ENCODE results near the gene GARRE1.
"Not testable (repeated sequence)": the region's sequence is repeated elsewhere in the genome, so short reads cannot be mapped to it uniquely, and the experiment has no call there.

GARRE1 gene

DNA sequence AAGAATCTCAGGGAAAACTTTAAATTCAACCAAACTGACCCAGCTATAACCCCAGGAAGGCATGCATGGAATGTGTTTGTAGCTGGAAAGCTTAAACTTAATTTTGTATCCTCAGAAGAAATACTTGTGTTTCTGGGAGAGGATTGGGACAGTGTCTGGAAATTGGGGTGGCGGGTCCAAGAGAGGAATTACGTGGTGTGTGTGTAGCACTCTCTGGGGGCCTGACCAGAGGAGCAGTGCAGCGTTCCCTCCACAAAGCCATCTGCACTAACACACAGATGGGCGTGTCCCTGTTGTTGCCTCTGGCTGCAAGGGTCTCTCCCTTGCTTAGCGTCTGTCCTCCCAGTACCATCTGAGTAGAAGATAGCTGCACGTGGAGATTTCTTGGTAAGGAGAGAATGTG, 6.4 kb downstream of the GARRE1 start:
- DNase-seq = no peak

DNA sequence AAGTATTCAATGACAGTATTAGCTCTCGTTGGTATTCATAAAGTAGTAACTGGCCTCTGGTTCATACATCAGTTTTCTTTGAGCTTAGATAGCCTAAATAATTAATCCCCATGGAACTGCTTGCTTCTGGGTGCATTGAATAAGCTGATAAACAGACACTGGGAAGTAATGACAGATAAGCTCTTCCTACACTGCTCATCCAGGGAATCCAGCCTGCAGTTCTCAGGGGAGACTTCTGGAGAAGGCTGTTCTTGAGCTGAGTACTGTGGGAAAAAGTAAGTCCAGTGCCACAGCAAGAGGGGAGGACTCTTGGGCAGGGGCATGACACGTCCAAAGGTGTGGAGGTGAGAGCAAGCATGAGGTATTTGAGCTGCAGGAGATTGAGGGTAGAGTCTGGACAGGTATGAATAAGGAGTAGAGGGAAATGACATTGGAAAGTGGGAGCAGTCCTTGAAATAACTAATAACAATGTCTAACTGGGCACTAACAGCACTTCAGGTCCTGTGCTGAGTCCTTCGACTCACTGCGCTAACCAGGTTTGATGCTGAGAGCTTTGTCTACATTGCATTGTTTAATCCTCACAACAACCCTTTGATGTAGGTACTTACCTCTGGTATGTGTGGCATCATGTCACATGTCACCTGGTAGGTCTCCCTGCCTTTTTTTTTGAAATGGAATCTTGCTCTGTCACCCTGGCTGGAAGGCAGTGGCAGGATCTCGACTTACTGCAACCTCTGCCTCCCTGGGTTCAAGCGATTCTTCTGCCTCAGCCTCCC, 7.2 kb downstream of the GARRE1 start:
- no peak for DNase-seq

DNA sequence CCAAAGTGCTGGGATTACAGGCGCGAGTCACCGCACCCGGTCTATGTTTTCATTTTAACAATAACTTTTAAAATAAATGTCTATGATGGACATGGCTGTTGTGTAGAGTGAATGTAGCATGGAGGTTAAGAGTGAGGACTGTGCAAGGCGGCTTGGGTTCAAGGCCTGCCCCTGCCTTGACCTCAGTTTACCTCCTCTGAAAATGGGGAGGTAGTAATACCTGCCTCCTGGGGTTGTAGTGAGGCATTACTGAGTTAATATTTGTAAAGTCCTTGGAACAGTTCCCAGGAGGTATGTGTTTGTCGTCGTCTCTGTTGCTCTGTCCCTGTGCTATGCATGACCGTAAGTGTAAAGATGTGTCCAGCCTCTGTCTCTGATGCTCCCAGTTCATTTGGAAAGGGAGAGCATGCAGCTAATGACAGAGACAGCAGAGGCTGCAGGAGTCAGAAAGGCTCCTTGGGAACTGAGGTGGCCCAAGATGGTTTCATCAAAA, 9.4 kb downstream of the GARRE1 start:
- no peak for DNase-seq

DNA sequence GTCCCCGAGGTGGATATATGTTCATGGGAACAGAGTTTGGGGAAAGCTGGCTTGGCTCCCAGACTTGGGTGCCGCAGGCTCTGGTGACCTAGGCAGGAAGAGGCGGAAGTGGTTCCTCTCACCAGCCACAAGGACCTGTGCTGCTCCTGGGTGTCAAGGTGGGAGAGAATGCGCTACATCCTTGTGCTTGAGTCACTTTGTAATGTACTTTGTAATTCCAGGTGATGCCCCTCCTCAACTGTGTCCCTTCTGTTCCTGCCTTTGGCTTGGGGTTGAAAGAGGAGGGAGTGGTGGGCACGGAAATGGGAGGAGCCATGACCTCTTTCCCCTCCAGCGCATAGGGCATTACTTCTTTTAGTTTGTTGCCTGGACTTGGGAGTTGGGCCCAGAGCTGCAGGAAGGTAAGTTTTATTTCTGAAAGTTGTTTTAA, 10.9 kb downstream of the GARRE1 start:
- no peak for DNase-seq

DNA sequence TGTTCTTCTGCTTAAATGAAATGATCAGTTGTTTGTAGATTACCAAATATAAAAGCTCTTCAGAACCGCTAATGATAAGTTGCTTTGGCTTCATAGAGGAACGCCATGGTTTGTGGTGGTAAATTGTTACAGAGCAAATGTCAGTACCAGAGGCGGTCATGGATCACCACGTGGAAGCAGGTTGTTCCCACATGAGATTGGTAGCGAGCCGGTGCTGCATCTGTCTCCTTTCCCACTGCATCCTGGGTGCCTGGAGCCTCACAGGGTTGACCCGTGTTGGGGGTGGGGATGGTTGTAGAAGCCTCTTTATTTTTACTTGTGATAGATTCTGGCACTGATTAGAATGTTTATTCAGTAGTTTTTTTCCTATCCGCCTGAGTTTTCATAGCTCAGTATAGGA, 14.7 kb downstream of the GARRE1 start:
- peak in 1 of 2 donors; percentile 52 for DNase-seq

DNA sequence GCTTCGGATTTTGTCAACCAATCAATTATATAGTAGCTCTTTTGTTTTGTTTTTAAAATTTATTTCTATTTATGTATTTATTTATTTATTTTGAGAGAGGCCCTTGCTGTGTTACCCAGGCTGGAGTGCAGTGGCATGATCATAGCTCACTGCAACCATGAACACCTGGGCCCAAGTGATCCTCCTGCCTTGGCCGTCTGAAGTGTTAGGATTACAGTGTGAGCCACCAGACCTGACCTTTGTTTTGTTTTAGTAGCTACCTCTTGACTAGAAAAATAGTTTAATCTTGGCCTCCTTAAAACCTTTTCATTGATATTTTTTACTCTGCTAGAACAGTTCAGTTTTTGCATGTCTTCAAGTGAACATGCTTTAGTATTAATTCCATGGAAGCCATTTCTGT, 15.1 kb downstream of the GARRE1 start:
- DNase-seq = no peak

DNA sequence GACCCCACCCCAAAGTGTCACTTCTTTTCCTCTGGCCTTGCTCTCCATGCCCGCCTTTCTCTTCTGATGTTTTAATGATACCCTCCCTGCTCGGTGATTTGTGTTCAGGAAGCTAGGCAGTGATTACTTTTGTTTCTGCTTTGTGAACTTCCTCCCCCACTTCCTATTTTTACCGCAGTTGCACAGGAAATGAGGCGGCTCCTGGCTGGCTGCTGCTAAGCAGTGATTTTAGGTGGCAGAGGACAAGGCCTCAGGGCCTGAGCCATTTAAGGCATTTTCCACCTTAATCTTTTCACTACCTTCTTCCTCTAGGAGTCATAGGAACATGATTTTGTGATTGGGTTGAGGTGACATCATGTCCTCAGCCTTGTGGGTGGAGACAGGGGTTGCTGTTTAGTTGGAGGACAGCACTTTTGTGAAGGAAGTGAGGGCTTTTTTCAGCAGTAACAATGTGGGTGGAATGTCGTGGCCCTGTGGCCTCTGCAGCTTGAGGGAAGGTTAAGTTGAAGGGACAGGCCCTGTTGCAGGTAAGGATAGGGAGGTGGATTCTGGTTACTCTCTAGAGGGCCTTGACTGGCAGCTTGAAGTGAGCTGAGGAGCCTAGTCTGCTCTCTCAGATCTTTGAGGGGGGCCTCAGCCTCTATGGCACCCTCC, 15.7 kb downstream of the GARRE1 start:
- peak; percentile 87 to 89 for DNase-seq

DNA sequence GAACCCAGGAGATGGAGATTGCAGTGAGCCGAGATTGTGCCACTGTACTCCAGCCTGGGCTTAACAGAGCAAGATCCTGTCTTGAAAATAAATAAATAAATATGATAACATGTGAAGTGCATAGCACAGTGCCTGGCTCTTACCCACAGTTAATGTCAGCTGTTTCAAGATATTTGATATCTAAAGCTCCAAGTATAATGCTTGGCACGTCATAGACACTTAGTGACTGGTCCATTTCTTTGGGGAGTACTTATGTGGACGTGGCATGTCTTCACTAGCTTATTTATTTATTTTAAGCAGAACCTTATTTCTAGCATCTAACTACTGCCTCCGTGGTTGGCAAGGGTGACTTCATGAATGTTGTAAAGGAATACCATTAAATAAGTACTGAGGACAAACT, 18.8 kb downstream of the GARRE1 start:
- no peak for DNase-seq

DNA sequence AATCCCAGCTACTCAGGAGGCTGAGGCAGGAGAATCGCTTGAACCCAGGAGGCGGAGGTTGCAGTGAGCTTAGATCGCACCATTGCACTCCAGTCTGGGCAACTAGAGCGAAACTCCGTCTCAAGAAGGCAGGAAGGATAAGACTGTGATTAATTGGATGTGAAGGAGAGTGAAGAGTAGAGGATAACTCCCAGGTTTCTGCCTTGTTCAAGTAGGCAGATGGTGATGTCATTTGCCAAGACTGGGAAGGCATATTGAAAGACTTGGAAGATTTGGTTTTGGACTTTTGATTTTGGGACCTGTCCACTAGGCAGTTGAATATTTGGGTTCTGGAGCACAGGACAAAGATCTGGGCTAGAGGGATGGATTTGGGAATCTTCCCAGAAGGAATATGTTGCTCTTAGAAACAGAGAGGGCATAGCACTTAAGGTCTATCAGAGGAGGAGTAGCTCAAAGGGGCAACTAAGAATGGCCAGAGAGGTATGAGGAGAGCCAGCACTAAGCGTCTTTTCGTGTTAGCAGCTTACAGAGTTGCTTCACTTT, 20.0 kb downstream of the GARRE1 start:
- DNase-seq = no peak

DNA sequence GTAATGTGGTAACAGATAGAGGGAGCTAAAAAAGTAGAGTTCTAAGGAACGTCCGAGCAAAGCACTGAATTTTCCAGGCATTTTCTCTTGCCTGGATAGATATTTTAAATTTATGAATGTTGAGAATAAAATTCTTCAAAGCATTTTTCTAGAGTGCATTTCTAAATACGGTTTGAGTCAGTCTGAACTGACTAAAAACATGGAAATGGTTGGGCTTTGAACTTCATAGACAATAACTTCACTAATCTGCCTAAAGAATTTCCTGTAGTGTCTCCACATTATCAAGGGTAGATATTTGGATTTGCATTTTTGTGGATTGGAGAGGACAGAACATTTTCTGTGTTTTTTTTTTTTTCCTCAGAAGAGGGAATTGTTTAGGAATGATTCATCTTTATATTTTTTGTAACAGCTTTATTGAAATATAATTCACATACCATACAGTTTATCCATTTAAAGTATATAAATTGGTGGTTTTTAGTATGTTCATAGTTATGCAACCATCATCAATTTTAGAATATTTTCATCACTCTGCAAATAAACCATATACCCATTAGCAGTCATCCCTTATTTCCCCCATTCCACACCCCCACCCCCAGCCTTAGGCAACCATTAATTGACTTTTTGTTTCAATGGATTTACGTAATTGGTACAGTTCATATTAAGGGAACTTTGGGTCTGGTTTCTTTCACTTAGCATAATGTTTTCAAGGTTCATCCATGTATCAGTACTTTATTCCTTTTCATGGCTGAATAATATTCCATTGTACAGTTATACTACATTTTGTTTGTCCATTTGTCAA, 20.7 kb downstream of the GARRE1 start:
- DNase-seq = no peak

DNA sequence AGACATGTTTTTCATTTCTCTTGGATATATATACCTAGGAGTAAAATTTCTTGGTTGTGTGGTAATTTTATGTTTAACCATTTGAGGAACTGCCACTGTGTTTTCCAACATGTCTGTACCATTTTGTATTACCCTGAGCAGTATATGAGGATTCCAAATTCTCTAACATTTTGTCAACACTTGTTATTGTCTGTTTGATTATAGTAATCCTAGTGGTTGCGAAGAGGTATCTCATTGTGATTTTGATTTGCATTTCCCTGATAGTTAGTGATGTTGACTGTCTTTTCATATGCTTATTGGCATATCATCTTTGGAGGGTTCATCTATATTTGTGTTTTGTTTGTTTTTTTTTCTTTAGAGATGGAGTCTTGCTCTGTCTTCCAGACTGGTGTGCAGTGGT, 21.4 kb downstream of the GARRE1 start:
- no peak for DNase-seq

DNA sequence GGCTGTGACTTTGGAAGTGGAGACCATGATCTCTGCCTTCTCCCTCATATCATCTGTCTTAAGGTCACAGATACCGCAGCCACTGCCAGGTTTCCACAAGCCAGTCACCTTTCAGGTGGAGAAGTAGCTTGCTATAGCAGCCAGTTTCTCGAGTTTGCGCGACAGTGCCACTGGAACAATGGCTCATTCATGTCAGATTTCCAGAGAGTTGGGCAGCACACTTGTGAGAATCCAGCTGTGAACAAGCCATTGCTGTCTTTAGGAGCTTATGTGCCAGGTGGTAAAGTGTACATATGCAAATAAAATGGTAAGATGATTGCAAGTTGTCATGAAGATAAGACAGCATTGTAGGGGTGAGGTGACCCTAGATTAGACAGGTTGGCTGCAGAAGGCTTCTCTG, 22.3 kb downstream of the GARRE1 start:
- DNase-seq = no peak

DNA sequence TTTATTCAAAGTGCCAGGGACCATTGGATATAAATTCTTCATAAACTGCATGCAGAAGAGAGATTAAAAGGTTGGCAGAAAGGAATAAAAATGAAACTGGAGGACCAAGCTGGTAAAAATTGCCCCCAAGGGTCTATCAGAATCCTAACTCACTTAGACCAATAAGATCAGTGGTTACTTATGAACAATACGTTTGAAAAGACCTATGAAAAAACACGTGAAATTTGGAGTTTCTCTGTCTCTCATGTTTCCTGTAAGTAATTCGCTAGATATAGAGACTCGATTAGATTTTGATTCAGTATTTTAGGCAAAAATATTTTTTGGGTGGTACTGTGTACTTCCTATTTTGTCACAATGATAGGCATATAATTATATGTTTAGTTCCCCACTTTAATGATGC, 22.9 kb downstream of the GARRE1 start:
- DNase-seq = no peak

DNA sequence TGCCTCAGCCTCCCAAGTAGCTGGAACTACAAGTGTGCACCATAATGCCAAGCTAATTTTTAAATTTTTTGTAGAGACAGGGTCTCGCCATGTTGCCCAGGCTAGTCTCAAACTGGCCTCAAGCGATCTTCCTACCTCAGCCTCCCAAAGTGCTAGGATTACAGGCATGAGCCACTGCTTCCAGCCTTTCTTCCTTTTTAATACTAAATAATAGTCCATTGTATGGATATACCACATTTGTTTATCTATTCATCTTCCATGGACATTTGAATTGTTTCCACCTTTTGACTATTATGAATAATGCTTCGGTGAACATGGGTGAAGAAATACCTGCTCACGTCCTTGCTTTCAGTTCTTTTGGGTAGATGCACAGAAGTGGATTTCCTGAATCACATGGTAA, 24.4 kb downstream of the GARRE1 start:
- no peak for DNase-seq

DNA sequence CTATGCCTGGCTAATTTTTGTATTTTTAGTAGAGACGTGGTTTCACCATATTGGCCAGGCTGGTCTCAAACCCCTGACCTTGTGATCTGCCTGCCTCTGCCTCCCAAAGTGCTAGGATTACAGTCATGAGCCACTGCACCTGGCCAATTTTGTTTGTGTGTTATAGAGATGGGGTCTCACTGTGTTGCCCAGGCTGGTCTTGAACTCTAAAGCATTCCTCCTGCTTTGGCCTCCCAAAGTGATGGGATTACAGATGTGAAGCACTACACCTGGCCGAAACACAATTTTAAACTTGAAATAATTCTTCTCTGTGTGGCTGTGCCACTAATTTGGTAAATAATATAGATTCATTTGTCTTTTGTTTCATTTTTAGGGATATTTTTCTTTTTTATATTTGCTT, 27.1 kb downstream of the GARRE1 start:
- not testable (repeated sequence) for DNase-seq

DNA sequence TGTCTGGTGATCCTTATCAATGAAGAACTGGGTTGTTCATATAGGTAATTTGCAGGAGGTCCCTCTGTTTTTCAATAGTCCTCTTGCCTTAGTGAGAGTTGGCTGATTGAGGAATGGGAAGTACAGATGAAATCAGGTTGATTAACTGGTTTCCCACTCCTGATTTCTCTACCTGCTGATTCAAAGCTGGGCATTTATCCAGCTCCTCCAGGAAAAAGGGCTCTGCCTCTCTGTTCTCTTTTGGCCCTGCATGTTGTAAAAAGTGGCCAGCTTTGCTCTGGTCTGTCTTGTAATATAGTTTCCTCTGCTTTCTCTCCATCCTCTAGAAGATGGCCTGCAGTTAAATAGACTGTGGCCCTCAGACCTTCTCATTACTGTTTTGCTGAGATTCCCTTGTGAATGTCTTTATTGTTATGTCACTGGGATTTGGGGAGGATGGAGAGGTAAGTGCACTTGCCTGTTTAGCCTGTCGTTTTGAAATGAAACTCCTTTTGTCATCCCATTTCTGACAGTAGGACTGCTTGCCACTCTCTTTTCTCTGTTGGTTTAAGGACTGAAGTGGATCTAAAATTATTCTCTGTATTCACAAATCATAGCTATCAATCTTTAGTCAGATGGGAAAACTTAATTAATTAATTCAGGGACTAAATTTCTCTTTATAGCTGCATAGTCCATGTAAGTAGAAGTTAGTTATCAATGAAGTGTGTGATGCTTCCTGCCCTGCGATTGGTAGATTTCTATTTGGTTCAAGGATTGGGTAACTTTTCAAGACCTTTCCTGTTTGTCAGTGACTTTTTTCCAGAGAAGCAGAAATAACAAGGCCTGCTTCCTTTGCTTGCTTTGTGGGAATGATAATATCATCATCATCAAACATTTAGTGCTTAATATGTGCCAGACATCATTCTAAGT, 28.5 kb downstream of the GARRE1 start:
- no peak for DNase-seq

DNA sequence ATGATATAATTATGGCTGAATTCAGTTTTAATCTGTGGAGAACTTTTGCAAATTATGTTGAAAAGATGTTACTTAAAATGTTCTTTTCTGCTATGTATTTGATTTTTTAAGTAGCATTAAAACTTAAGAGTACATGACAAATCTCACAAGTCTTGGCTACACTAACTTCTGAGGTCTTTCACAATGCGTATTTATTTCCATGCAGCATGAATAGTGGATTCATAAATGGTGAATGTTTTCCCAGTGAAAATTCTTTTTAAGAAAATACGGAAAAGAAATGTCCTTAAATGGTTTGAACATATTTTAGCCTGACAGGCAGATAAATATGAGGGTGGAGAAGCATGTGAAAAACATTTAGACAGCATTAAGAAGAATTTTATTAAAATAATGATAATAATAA, 30.2 kb downstream of the GARRE1 start:
- no peak for DNase-seq

DNA sequence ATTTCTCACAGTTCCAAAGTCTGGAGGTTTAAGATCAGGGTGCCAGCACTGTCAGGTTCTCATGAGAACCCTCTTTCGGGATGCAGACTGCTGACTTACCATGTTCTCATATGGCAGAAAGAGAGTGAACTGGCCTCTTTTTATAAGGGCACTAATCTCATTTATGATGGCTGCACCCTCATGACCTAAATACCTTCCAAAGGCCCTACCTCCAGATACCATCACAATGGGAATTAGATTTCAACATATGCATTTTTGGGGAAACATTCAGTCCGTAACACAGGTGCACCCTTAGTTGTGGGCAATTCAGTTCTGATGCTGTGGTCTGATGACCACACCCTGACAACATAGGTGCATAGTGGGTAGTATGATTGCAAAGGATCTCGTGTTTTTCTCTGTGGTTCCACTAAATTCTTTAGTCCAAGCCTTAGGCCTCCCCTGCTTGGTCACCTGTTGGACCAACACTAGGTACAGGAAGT, 33.3 kb downstream of the GARRE1 start:
- no peak for DNase-seq

DNA sequence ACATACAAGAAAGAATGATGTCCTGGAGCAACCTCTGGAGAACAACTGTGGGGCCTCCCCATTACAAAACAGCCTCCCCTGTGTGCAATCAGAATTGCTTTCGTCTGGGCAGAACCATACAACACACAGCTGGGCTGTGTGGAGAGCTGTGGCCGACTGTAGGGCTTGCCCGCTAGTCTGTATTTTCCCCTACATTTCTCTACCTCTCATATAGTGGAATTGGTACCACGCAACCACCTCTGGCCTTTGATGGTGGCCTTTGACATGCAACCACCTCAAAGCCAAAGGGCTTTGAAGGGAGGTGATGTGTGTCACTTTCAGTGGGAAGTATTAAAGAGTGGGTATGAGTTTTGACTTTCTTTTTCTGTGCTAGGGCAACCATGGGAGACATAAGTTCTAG, 34.0 kb downstream of the GARRE1 start:
- DNase-seq = no peak

DNA sequence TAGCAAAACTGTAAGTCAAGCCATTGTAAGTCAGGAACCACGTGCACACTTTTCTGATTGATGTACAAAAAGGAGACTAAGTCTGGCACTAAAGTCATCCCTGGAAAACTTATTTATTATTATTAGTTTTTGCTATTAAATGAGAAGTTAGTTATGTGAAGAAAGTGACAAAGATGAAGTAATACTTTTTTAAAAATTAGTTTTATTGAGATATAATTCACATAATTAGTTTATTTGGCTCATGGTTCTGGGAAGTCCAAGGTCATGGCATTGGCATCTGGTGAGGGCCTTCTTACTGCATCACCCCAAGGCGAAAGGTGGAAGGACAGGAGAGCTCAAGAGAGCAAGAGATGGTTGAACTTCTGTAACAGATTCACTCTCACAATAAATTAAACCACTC, 36.9 kb downstream of the GARRE1 start:
- no peak for DNase-seq

DNA sequence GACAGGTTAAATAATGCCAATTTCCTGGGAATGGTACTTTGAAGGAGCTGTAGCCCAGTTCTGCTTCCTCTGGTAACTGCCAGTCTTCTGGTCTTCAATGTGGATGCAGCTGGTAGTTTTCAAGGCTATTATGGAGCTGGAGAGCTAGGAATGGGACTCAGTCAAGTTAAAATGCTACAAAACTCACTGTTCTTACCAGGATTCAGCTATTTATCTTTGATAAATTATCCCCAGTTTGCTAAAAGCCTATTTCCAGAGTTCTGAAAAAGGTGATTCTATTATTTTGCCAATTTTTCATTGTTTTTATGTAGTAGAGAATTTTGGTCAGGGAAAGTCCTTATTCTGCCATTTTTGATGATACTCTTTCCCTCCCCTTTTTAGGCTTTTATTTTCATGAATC, 40.7 kb downstream of the GARRE1 start:
- no peak for DNase-seq

DNA sequence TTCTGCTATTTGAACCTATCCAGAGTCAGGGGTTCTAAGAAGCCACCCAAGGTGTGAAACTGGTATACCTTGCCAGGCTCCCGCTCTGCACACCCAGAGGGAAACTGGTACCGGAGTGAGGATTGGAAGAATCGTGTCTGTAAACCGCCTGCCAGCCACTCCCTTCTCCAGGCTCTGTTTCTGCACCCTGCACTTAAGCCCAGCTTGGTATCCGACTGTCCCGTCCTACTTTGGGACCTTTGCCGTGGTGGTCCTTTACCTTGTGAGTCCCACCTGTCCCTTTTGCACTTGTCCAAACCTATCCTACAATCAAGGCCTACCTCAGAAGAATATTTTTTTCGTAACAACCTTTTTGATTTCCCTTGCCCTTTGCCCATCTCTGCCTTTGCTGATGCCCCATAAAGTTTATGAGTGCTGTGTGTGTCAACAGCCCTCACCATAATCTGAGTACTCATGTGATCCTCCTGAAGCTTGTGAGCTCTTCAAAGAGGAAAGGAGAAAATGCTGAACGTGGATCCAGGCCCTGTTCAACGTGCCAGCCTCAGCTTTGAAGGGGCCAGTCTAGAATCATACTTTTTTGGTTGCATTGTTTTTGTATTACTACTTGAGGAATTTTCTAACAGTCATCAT, 44.7 kb downstream of the GARRE1 start:
- no peak for DNase-seq

Measured in CD4-positive, alpha-beta T cell treated with Interleukin-4 for 1 hour (primary cell).